NOMO-1 treated with DMSO at 0.1 percent for 48 hours (cell line): Measurements from ENCODE around the gene ILRUN.
"Not testable (repeated sequence)": the region's sequence is repeated elsewhere in the genome, so short reads cannot be mapped to it uniquely, and the experiment has no call there.

Experiments
- DNase-seq: peaks from one replicate; lab custom pipeline; 2025; ENCODE audit not compliant: unreplicated experiment; lab: John Stamatoyannopoulos, UW

The ILRUN gene

GRCh38 chr6:34697904-34698559 is 1.5 kb upstream of the ILRUN start:
- no peak for DNase-seq

- no peak for DNase-seq
These were observed 923 bp upstream of the ILRUN start for GRCh38 chr6:34697544-34697836.

GRCh38 chr6:34696189-34696738 is 303 bp downstream of the ILRUN start:
- peak; percentile 57 for DNase-seq

DNA sequence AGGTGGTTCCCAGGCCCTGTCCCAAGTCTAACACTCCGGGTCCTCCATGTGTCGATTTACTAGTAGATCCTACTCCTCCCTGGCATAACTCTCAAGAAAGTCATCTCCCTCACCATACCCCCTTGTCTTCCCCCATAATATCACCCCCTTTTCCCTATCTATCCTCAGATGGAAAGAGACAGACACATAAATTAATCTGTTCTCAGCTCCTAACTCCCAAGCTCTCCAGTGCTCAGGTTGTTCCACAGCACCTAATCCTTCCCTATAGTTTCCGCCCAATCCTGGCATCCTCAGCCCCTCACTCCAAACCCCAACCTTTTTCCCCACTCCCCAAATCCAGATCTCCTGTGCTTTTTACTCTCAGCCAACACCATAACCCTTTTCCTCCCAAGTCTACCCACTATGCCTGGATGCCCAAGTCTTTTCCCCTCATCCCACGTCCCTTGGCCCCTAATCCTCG is 808 bp downstream of the ILRUN start:
- DNase-seq = no peak

DNA sequence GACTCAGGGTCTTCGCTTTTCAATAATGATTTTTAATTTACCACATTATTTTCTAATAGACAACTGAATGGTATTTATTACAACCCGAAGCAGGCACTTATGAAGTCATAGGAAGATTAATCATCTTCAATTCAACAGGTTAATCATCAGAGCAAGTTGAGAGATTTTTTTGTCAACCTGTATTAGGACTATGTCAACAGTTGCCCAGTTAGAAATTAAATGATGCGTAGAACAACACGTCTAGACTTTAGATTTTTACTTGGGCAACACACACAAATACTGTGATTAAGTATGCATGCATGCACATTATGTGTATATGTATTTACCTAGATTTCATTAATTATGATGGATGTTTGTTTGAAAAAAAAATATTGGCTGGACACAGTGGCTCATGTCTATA is 4.3 kb downstream of the ILRUN start:
- DNase-seq = no peak

- DNase-seq = no peak
These were observed 6.8 kb downstream of the ILRUN start for GRCh38 chr6:34689742-34690141.

- DNase-seq = no peak
These were observed 7.6 kb downstream of the ILRUN start for GRCh38 chr6:34688956-34689355.

GRCh38 chr6:34684919-34685318 is 11.6 kb downstream of the ILRUN start:
- no peak for DNase-seq

DNA sequence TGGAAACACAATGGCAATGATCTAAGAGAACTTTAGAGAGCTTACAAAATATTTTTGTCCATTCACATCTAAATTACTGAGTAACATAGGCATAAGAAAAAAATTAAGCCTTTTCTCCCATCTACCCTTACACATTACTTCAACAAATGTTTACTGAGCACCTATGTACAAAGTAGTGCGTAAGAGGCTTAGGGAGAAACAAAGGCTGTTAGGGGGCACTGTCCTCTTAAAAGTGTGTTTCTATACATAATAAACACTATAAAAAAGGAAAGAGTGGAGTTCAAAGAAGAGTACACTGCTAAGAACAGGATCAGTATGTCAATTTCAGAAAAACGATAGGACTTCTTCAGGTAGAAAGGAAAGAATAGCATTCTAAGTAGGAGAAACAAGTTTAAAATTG is 12.2 kb downstream of the ILRUN start:
- DNase-seq = no peak

DNA sequence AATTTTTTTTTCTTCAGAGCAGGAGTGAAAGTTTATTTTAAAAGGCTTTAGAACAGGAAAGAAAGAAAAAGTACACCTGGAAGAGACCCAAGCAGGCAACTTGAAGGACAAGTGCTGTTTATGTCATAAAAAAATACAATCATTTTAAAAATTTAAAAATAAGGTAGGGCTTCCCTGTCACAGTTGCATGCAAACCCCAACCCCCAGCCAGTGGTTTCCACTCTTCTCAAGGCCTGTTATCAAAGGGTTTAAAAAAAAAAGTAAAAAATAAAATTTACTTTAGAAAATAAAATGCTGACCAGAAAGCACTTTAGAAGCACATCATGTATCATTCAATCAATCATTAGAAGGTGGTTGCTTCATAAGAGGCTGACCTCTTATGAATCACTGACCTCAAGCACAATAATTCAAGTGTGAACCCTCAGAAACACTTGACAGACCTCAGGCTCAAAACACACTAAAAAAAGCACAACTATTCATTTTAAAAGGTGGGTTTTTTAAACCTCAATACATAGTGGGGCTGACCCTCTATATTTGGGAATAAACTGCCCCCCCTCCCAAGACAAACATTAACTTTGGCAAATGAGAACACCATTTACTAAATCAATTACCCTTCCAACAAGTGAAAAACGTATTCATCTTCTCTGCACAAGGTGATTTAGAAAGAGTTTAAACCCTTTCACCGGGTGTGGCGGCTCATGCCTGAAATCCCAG is 15.6 kb downstream of the ILRUN start:
- DNase-seq = peak; percentile 48

DNA sequence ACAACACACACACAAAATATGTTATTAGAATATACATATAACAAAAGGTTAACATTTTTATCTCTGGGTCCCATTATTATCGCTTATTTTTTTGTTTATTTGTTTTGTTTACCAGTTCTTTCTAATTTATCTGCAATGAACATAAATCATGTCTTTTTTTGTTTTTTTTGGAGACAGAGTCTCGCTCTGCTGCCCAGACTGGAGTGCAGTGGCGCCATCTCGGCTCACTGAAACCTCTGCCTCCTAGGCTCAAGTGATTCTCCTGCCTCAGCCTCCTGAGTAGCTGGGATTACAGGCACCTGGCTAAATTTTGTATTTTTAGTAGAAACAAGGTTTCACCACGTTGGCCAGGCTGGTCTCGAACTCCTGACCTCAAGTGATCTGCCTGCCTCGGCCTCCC is 16.3 kb downstream of the ILRUN start:
- not testable (repeated sequence) for DNase-seq

GRCh38 chr6:34679552-34680253 is 16.9 kb downstream of the ILRUN start:
- DNase-seq = peak; percentile 51

- DNase-seq = no peak
These were observed 20.4 kb downstream of the ILRUN start for GRCh38 chr6:34676140-34676539.

GRCh38 chr6:34674930-34675329 is 21.6 kb downstream of the ILRUN start:
- not testable (repeated sequence) for DNase-seq

DNA sequence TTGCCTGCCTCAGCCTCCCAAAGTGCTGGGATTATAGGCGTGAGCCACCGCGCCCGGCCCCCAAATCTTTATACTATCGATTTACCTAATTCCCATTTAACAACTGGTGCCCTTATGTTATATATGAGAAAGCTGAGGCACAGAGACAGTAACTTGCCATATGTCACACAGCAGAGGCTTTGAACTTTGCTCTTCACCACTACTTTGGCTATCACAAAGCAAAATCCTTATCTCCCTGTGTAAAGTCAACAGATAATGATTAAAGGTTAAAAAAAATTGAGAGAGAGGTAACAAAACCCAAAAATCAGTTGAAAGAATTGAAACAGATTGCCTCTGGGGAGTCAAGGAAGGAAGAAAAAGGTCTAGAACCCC is 22.3 kb downstream of the ILRUN start:
- DNase-seq = no peak

DNA sequence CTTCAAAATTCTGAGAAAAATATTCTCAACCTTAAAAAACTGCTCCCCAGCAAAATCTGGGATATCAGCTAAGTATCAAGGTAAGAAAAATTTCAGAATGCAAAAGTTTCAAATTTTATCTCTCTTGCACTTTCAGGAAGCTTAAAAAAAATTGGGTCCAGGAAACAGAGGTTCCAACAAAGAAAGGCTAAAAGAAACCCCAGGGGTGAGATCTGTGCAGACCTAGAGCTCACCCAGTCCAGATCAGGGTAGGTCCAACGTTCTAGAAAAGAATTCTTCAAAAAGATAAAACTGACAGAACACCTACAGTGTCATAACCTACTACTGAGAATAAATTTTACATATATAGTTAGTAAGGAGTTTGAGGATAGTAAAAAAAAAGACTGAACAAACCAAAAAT is 23.5 kb downstream of the ILRUN start:
- no peak for DNase-seq

DNA sequence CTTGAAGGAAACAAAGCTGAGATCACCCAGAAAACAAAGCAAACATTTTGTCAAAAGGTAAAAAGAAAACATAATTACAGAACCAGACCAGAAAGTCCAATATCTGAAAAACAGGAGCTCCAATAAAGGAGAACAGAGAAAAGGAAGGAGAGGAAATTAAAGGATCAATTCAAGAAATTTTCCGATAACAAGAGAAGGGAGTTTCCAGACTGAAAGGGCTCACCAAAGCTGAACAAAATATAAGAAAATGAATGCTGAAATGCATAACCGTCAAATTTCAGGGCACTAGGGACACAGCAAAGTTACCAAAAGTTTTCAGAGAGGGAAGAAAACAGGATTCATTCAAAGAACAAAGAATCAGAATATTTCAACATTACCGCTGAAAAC is 23.9 kb downstream of the ILRUN start:
- no peak for DNase-seq

DNA sequence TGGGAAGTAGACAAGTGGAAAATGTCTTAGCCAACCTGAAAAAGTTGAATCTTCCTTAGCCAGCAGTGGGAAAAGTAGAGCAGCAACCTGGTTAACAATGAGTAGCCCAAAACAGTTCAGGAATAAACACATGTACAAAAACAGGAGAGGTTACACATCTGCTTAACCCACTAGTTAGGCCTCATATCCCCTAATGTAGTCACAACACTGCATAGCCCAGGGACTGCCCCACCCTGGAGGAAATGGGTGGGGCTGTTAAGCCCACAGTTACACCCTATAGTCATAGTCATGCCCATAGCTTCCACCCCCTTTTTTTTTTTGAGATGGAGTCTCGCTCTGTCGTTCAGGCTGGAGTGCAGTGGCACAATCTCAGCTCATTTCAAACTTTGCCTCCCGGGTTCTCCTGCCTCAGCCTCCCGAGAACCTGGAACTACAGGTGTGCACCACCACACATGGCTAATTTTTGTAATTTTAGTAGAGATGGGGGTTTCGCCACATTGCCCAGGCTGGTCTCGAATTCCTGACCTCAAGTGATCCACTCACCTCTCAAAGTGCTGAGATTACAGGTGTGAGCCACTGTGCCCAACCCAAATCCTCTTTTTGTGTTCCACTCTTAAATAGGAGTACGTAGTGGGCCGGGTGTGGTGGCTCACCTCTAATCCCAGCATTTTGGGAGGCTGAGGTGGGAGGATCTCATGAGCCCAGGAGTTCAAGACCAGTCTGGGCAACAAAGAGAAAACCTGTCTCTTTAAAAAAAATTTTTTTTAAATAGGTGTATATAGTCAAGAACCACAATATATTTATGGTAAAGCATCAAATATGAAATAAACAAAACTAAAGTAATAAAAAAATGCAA is 24.5 kb downstream of the ILRUN start:
- peak; percentile 51 for DNase-seq

DNA sequence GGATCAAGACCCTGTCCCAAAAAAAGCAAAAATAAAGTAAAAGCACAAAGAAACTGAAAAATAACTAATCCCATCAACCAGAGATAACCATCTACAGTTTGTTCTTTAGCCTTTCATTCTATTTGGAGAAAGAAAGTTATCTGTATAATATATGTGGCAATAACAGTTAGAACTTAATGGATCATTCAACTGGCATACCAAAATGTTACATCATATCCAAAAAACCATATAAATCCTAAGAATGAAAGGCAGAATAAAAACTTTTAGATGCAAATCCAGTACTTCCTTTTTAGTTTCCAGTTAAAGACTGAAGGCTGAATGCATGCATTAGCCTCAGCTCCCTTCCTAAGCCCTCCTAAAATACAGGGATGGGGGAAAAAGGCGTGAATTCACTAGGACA is 25.2 kb downstream of the ILRUN start:
- peak; percentile 7 for DNase-seq

- DNase-seq = not testable (repeated sequence)
These were observed 27.8 kb downstream of the ILRUN start for GRCh38 chr6:34668799-34669198.
